ENCODE measurements around the gene TTC7B. TPM values are rescaled to one million over a fixed set of nuclear protein-coding genes. Genes with fewer than 3 reads are reported as not detected.

TTC7B gene
- total RNA-seq, 2 experiments from 2014 or later, result 5.6 to 7.8 TPM

- POLR2A ChIA-PET, result no interaction called here
- DNase-seq (no peak), ATAC-seq (no peak)
- no peak overlapping the region for H3K27ac Mint-ChIP-seq
- no peaks in the 10 kb centered on the region for H3K4me1 Mint-ChIP-seq (ENCODE audit: low read depth)
- intact Hi-C loops (cut with micrococcal nuclease), result no loop called here
- no peaks in the 10 kb centered on the region for H3K9me3 Mint-ChIP-seq
- CTCF ChIA-PET, result interaction anchor here (0.9 to 1.7 kb wide), 6 partner anchors 9 to 230 kb away, joined by 3 to 7 read pairs (median 4); no protein-coding TSS in a partner anchor
- no peak for TF ChIP-seq CTCF (IDR thresholded peaks at IDR 0.05)
- no peak overlapping the region for H3K4me3 Mint-ChIP-seq
- H3K27me3 Mint-ChIP-seq, result no peaks in the 10 kb centered on the region
- no peaks in the 10 kb centered on the region for H3K36me3 Mint-ChIP-seq (ENCODE audit: low read depth)
Measured at GRCh38 chr14:90519262-90519920, 296.8 kb downstream of the TTC7B start.

- H3K27ac Mint-ChIP-seq, result no peak overlapping the region
- H3K4me3 Mint-ChIP-seq, result no peak overlapping the region
- TF ChIP-seq CTCF (IDR thresholded peaks at IDR 0.05), result peak; percentile 72
- ChIA-PET CTCF (interaction anchor here (0.9 to 1.7 kb wide), 8 partner anchors 9 to 230 kb away, joined by 3 to 7 read pairs (median 4); no protein-coding TSS in a partner anchor), POLR2A (no interaction called here)
- no peaks in the 10 kb centered on the region for H3K9me3 Mint-ChIP-seq
- H3K27me3 Mint-ChIP-seq, result no peaks in the 10 kb centered on the region
- ATAC-seq (peak; percentile 67), DNase-seq (peak; percentile 67)
- no peaks in the 10 kb centered on the region for H3K4me1 Mint-ChIP-seq (ENCODE audit: low read depth)
- intact Hi-C loops (cut with micrococcal nuclease), result no loop called here
- no peaks in the 10 kb centered on the region for H3K36me3 Mint-ChIP-seq (ENCODE audit: low read depth)
Measured at GRCh38 chr14:90518941-90519256, 297.3 kb downstream of the TTC7B start.

- no peak overlapping the region for H3K4me3 Mint-ChIP-seq
- CTCF ChIA-PET, result interaction anchor here (0.9 to 1.7 kb wide), 7 partner anchors 8 to 229 kb away, joined by 3 to 7 read pairs (median 4); no protein-coding TSS in a partner anchor
- H3K27ac Mint-ChIP-seq, result no peak overlapping the region
- H3K4me1 Mint-ChIP-seq (ENCODE audit: low read depth), result no peaks in the 10 kb centered on the region
- ATAC-seq (no peak), DNase-seq (no peak)
- no peak for TF ChIP-seq CTCF (IDR thresholded peaks at IDR 0.05)
- intact Hi-C loops (cut with micrococcal nuclease), result no loop called here
- no peaks in the 10 kb centered on the region for H3K9me3 Mint-ChIP-seq
- POLR2A ChIA-PET, result no interaction called here
- no peaks in the 10 kb centered on the region for H3K27me3 Mint-ChIP-seq
- no peaks in the 10 kb centered on the region for H3K36me3 Mint-ChIP-seq (ENCODE audit: low read depth)
Measured at GRCh38 chr14:90518069-90518940, 297.9 kb downstream of the TTC7B start.

GRCh38 chr14:90517076-90517841 lies 299.0 kb downstream of the TTC7B start:
- intact Hi-C loops (cut with micrococcal nuclease), result no loop called here
- Mint-ChIP-seq H3K4me1 (ENCODE audit: low read depth) (no peaks in the 10 kb centered on the region), H3K36me3 (ENCODE audit: low read depth) (no peaks in the 10 kb centered on the region), H3K9me3 (no peaks in the 10 kb centered on the region), H3K4me3 (no peak overlapping the region), H3K27ac (no peak overlapping the region), H3K27me3 (no peaks in the 10 kb centered on the region)
- POLR2A ChIA-PET, result no interaction called here
- no peak for TF ChIP-seq CTCF (IDR thresholded peaks at IDR 0.05)
- CTCF ChIA-PET, result no interaction called here
- ATAC-seq (no peak), DNase-seq (no peak)

All from activated CD8-positive, alpha-beta T cell treated with anti-CD3 and anti-CD28 coated beads for 36 hours (primary cell).